ENCODE data around the gene SOCS6.
"Not testable (repeated sequence)": the region's sequence is repeated elsewhere in the genome, so short reads cannot be mapped to it uniquely, and the experiment has no call there.

The SOCS6 gene

GRCh38 chr18:70363861-70364260, 75.0 kb downstream of the SOCS6 start:
- no peaks in the 10 kb centered on the region for H3K9me3 ChIP-seq (ENCODE audit: control insufficient read depth in 1 of 2, low read length in 2 of 2)
- no peaks in the 10 kb centered on the region for H3K27me3 ChIP-seq (ENCODE audit: low read depth, low read length)
- peak overlapping the region; percentile 25 for H3K27ac ChIP-seq (ENCODE audit: low read length)
- H3K36me3 ChIP-seq (ENCODE audit: control insufficient read depth in 1 of 2, insufficient read depth in 2 of 2, low read length in 2 of 2), result no peaks in the 10 kb centered on the region
- no peaks in the 10 kb centered on the region for H3K4me1 ChIP-seq (ENCODE audit: control insufficient read depth in 1 of 2, insufficient read depth in 2 of 2, low read length in 2 of 2)
- H3K4me3 ChIP-seq (ENCODE audit: low read depth in 1 of 2, low read length in 2 of 2), result no peak overlapping the region

GRCh38 chr18:70365361-70365760, 76.5 kb downstream of the SOCS6 start:
- Histone ChIP-seq H3K4me1 (ENCODE audit: control insufficient read depth in 1 of 2, insufficient read depth in 2 of 2, low read length in 2 of 2) (no peaks in the 10 kb centered on the region), H3K27me3 (ENCODE audit: low read depth, low read length) (no peaks in the 10 kb centered on the region), H3K27ac (ENCODE audit: low read length) (no peak overlapping the region), H3K9me3 (ENCODE audit: control insufficient read depth in 1 of 2, low read length in 2 of 2) (no peaks in the 10 kb centered on the region), H3K4me3 (ENCODE audit: low read depth in 1 of 2, low read length in 2 of 2) (no peak overlapping the region), H3K36me3 (ENCODE audit: control insufficient read depth in 1 of 2, insufficient read depth in 2 of 2, low read length in 2 of 2) (no peaks in the 10 kb centered on the region)

GRCh38 chr18:70366174-70366573, 77.3 kb downstream of the SOCS6 start:
- no peak overlapping the region for H3K4me3 ChIP-seq (ENCODE audit: low read depth in 1 of 2, low read length in 2 of 2)
- no peaks in the 10 kb centered on the region for H3K27me3 ChIP-seq (ENCODE audit: low read depth, low read length)
- no peaks in the 10 kb centered on the region for H3K36me3 ChIP-seq (ENCODE audit: control insufficient read depth in 1 of 2, insufficient read depth in 2 of 2, low read length in 2 of 2)
- no peaks in the 10 kb centered on the region for H3K4me1 ChIP-seq (ENCODE audit: control insufficient read depth in 1 of 2, insufficient read depth in 2 of 2, low read length in 2 of 2)
- no peak overlapping the region for H3K27ac ChIP-seq (ENCODE audit: low read length)
- no peaks in the 10 kb centered on the region for H3K9me3 ChIP-seq (ENCODE audit: control insufficient read depth in 1 of 2, low read length in 2 of 2)

- no peaks in the 10 kb centered on the region for H3K27me3 ChIP-seq (ENCODE audit: low read depth, low read length)
- no peak overlapping the region for H3K27ac ChIP-seq (ENCODE audit: low read length)
- H3K4me1 ChIP-seq (ENCODE audit: control insufficient read depth in 1 of 2, insufficient read depth in 2 of 2, low read length in 2 of 2), result no peaks in the 10 kb centered on the region
- no peaks in the 10 kb centered on the region for H3K9me3 ChIP-seq (ENCODE audit: control insufficient read depth in 1 of 2, low read length in 2 of 2)
- H3K36me3 ChIP-seq (ENCODE audit: control insufficient read depth in 1 of 2, insufficient read depth in 2 of 2, low read length in 2 of 2), result no peaks in the 10 kb centered on the region
- H3K4me3 ChIP-seq (ENCODE audit: low read depth in 1 of 2, low read length in 2 of 2), result no peak overlapping the region
These were observed 77.8 kb downstream of the SOCS6 start for GRCh38 chr18:70366670-70367069.

- not testable (repeated sequence) for H3K27ac ChIP-seq (ENCODE audit: low read length); H3K4me1 ChIP-seq (ENCODE audit: control insufficient read depth in 1 of 2, insufficient read depth in 2 of 2, low read length in 2 of 2); H3K4me3 ChIP-seq (ENCODE audit: low read depth in 1 of 2, low read length in 2 of 2); H3K27me3 ChIP-seq (ENCODE audit: low read depth, low read length); H3K36me3 ChIP-seq (ENCODE audit: control insufficient read depth in 1 of 2, insufficient read depth in 2 of 2, low read length in 2 of 2); H3K9me3 ChIP-seq (ENCODE audit: control insufficient read depth in 1 of 2, low read length in 2 of 2)
These were observed 78.5 kb downstream of the SOCS6 start for GRCh38 chr18:70367344-70367743.

GRCh38 chr18:70368903-70369302, 80.1 kb downstream of the SOCS6 start:
- Histone ChIP-seq H3K27me3 (ENCODE audit: low read depth, low read length) (no peaks in the 10 kb centered on the region), H3K4me1 (ENCODE audit: control insufficient read depth in 1 of 2, insufficient read depth in 2 of 2, low read length in 2 of 2) (no peaks in the 10 kb centered on the region), H3K9me3 (ENCODE audit: control insufficient read depth in 1 of 2, low read length in 2 of 2) (no peaks in the 10 kb centered on the region), H3K27ac (ENCODE audit: low read length) (no peak overlapping the region), H3K36me3 (ENCODE audit: control insufficient read depth in 1 of 2, insufficient read depth in 2 of 2, low read length in 2 of 2) (no peaks in the 10 kb centered on the region), H3K4me3 (ENCODE audit: low read depth in 1 of 2, low read length in 2 of 2) (no peak overlapping the region)

- Histone ChIP-seq H3K9me3 (ENCODE audit: control insufficient read depth in 1 of 2, low read length in 2 of 2) (no peaks in the 10 kb centered on the region), H3K4me1 (ENCODE audit: control insufficient read depth in 1 of 2, insufficient read depth in 2 of 2, low read length in 2 of 2) (no peaks in the 10 kb centered on the region), H3K27ac (ENCODE audit: low read length) (no peak overlapping the region), H3K36me3 (ENCODE audit: control insufficient read depth in 1 of 2, insufficient read depth in 2 of 2, low read length in 2 of 2) (no peaks in the 10 kb centered on the region), H3K4me3 (ENCODE audit: low read depth in 1 of 2, low read length in 2 of 2) (no peak overlapping the region), H3K27me3 (ENCODE audit: low read depth, low read length) (no peaks in the 10 kb centered on the region)
These were observed 82.2 kb downstream of the SOCS6 start for GRCh38 chr18:70370762-70371733.

- H3K9me3 ChIP-seq (ENCODE audit: control insufficient read depth in 1 of 2, low read length in 2 of 2), result no peaks in the 10 kb centered on the region
- H3K27ac ChIP-seq (ENCODE audit: low read length), result no peak overlapping the region
- H3K4me3 ChIP-seq (ENCODE audit: low read depth in 1 of 2, low read length in 2 of 2), result no peak overlapping the region
- no peaks in the 10 kb centered on the region for H3K4me1 ChIP-seq (ENCODE audit: control insufficient read depth in 1 of 2, insufficient read depth in 2 of 2, low read length in 2 of 2)
- no peaks in the 10 kb centered on the region for H3K27me3 ChIP-seq (ENCODE audit: low read depth, low read length)
- no peaks in the 10 kb centered on the region for H3K36me3 ChIP-seq (ENCODE audit: control insufficient read depth in 1 of 2, insufficient read depth in 2 of 2, low read length in 2 of 2)
These were observed 83.1 kb downstream of the SOCS6 start for GRCh38 chr18:70371908-70372307.

GRCh38 chr18:70372450-70373041, 83.7 kb downstream of the SOCS6 start:
- Histone ChIP-seq H3K4me3 (ENCODE audit: low read depth in 1 of 2, low read length in 2 of 2) (no peak overlapping the region), H3K36me3 (ENCODE audit: control insufficient read depth in 1 of 2, insufficient read depth in 2 of 2, low read length in 2 of 2) (no peaks in the 10 kb centered on the region), H3K9me3 (ENCODE audit: control insufficient read depth in 1 of 2, low read length in 2 of 2) (no peaks in the 10 kb centered on the region), H3K4me1 (ENCODE audit: control insufficient read depth in 1 of 2, insufficient read depth in 2 of 2, low read length in 2 of 2) (peaks cover 0 to 2% of the 10 kb centered on the region in 2 donors), H3K27ac (ENCODE audit: low read length) (no peak overlapping the region), H3K27me3 (ENCODE audit: low read depth, low read length) (no peaks in the 10 kb centered on the region)

GRCh38 chr18:70373042-70373519, 84.2 kb downstream of the SOCS6 start:
- Histone ChIP-seq H3K27ac (ENCODE audit: low read length) (no peak overlapping the region), H3K9me3 (ENCODE audit: control insufficient read depth in 1 of 2, low read length in 2 of 2) (no peaks in the 10 kb centered on the region), H3K36me3 (ENCODE audit: control insufficient read depth in 1 of 2, insufficient read depth in 2 of 2, low read length in 2 of 2) (no peaks in the 10 kb centered on the region), H3K4me3 (ENCODE audit: low read depth in 1 of 2, low read length in 2 of 2) (no peak overlapping the region), H3K4me1 (ENCODE audit: control insufficient read depth in 1 of 2, insufficient read depth in 2 of 2, low read length in 2 of 2) (peaks cover 0 to 4% of the 10 kb centered on the region in 2 donors), H3K27me3 (ENCODE audit: low read depth, low read length) (no peaks in the 10 kb centered on the region)

- Histone ChIP-seq H3K36me3 (ENCODE audit: control insufficient read depth in 1 of 2, insufficient read depth in 2 of 2, low read length in 2 of 2) (no peaks in the 10 kb centered on the region), H3K4me1 (ENCODE audit: control insufficient read depth in 1 of 2, insufficient read depth in 2 of 2, low read length in 2 of 2) (peaks cover 0 to 4% of the 10 kb centered on the region in 2 donors), H3K4me3 (ENCODE audit: low read depth in 1 of 2, low read length in 2 of 2) (no peak overlapping the region), H3K27me3 (ENCODE audit: low read depth, low read length) (no peaks in the 10 kb centered on the region), H3K27ac (ENCODE audit: low read length) (no peak overlapping the region), H3K9me3 (ENCODE audit: control insufficient read depth in 1 of 2, low read length in 2 of 2) (no peaks in the 10 kb centered on the region)
These were observed 85.3 kb downstream of the SOCS6 start for GRCh38 chr18:70374154-70374553.

Data from muscle layer of duodenum (tissue), 2 donors.